ENCODE measurements around the gene IL1F10.

IL1F10 gene

DNA sequence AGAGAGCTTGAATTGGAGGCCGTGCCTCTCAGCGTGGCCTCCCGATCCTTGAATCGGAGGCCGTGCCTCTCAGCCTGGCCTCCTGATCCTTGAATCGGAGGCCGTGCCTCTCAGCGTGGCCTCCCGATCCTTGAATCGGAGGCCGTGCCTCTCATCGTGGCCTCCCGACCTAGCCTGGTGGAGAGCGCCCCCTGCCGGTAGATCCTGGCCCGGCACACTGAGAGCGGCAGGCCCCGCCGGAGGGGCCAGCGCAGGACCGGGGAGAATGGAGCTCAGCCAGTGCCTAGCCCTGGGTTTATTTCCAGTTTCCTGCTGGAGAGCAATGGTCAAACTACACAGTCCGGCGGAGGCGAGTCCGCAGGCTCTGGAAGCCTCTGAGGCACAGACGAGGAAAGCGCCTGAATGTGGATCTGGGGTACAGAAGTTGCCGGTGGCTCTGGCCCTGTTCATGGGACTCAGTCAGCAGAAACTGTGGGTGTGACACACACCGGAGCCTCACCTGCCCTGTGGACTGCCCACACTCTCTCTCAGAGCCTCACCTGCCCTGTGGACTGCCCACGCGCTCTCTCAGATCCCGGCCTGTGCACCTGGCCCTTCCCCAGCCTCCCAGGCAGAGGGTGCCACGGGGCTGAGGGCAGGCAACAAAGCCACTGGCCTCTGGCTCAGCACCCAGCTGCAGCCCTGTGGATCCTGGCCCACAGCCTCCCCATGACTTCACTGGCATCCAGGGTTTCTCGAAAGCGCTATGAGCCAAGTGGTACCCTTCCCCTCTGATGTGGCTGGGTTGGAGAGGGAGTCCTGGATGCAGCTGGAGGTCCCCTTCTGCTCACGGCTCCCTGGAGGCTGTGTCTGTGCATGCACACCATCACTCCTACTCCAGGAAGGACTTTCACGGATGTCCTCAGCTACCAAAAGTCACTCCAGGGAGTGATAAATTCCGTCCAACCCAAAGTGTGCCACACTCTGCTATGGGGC, 16.6 kb upstream of the IL1F10 start:
- Mint-ChIP-seq H3K4me1 (ENCODE audit: low read depth) (no peaks in the 10 kb centered on the region), H3K9me3 (peaks cover 35% of the 10 kb centered on the region), H3K4me3 (no peak overlapping the region), H3K27me3 (peaks cover 8% of the 10 kb centered on the region), H3K27ac (no peak overlapping the region), H3K36me3 (ENCODE audit: low read depth) (no peaks in the 10 kb centered on the region)
- intact Hi-C loops (cut with micrococcal nuclease) = no loop called here

DNA sequence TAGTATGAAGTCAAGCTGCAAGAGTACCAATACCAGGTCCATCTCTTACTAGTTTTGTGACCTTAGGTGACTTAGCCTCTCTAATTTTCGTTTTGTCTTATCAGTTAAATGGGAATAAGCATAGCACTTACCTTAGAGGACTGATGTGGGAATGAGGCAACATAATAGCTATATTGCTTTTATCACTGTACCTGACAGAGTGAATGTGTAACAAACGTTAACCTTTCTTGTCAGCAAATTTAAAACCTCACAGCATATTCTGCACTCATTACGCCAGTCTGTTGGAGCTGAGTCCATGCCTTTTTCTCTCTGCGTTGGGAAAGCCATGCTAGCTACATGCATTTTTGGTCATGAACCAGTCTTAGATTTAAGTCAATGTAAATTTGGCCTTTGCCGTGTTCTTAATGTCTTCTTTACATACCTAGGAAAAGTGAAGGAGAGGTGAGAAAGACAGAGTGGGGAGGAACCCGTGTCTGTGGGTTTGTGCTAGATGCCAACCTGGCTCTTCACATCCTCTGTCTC, 15.3 kb upstream of the IL1F10 start, which contains the start of gene IL36B:
Gene IL36B, minus strand, starts transcription at position 472 of the 522 bp plus-strand sequence.
- Mint-ChIP-seq H3K27ac (no peak within 1 kb of the TSS), H3K27me3 (peaks cover 8% of the 10 kb centered on the region), H3K4me1 (ENCODE audit: low read depth) (no peaks in the 10 kb centered on the region), H3K9me3 (peaks cover 35% of the 10 kb centered on the region), H3K36me3 (ENCODE audit: low read depth) (no peaks in the 10 kb centered on the region), H3K4me3 (no peak within 1 kb of the TSS)
- intact Hi-C loops (cut with micrococcal nuclease) = no loop called here

GRCh38 chr2:113053666-113054065, 14.1 kb upstream of the IL1F10 start:
- no peaks in the 10 kb centered on the region for H3K36me3 Mint-ChIP-seq (ENCODE audit: low read depth)
- H3K9me3 Mint-ChIP-seq = peaks cover 35% of the 10 kb centered on the region
- H3K27ac Mint-ChIP-seq = no peak overlapping the region
- no peaks in the 10 kb centered on the region for H3K4me1 Mint-ChIP-seq (ENCODE audit: low read depth)
- no peak overlapping the region for H3K4me3 Mint-ChIP-seq
- intact Hi-C loops (cut with micrococcal nuclease) = no loop called here
- H3K27me3 Mint-ChIP-seq = peaks cover 7% of the 10 kb centered on the region

DNA sequence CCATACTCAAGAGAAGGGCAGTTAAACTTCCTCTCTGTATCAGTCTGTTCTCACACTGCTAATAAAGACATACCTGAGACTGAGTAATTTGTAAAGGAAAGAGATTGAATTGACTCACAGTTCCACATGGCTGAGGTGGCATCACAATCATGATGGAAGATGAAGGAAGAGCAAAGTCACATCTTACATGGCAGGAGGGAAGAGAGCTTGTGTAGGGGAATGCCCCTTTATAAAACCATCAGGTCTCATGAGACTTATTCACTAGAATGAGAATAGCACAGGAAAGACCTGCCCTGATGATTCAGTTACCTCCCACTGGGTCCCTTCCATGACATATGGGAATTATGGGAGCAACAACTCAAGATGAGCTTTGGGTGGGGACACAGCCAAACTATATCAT, 13.7 kb upstream of the IL1F10 start:
- Mint-ChIP-seq H3K4me3 (no peak overlapping the region), H3K27me3 (peaks cover 7% of the 10 kb centered on the region), H3K9me3 (peaks cover 35% of the 10 kb centered on the region), H3K36me3 (ENCODE audit: low read depth) (no peaks in the 10 kb centered on the region), H3K27ac (no peak overlapping the region), H3K4me1 (ENCODE audit: low read depth) (no peaks in the 10 kb centered on the region)
- intact Hi-C loops (cut with micrococcal nuclease) = no loop called here

GRCh38 chr2:113056521-113056920, 11.2 kb upstream of the IL1F10 start:
- intact Hi-C loops (cut with micrococcal nuclease) = no loop called here
- Mint-ChIP-seq H3K4me1 (ENCODE audit: low read depth) (no peaks in the 10 kb centered on the region), H3K27ac (no peak overlapping the region), H3K9me3 (peaks cover 20% of the 10 kb centered on the region), H3K27me3 (peaks cover 11% of the 10 kb centered on the region), H3K4me3 (no peak overlapping the region), H3K36me3 (ENCODE audit: low read depth) (no peaks in the 10 kb centered on the region)

GRCh38 chr2:113057117-113057516, 10.7 kb upstream of the IL1F10 start:
- Mint-ChIP-seq H3K36me3 (ENCODE audit: low read depth) (no peaks in the 10 kb centered on the region), H3K27me3 (peaks cover 13% of the 10 kb centered on the region), H3K4me1 (ENCODE audit: low read depth) (no peaks in the 10 kb centered on the region), H3K27ac (no peak overlapping the region), H3K4me3 (no peak overlapping the region), H3K9me3 (peaks cover 20% of the 10 kb centered on the region)
- intact Hi-C loops (cut with micrococcal nuclease) = no loop called here

DNA sequence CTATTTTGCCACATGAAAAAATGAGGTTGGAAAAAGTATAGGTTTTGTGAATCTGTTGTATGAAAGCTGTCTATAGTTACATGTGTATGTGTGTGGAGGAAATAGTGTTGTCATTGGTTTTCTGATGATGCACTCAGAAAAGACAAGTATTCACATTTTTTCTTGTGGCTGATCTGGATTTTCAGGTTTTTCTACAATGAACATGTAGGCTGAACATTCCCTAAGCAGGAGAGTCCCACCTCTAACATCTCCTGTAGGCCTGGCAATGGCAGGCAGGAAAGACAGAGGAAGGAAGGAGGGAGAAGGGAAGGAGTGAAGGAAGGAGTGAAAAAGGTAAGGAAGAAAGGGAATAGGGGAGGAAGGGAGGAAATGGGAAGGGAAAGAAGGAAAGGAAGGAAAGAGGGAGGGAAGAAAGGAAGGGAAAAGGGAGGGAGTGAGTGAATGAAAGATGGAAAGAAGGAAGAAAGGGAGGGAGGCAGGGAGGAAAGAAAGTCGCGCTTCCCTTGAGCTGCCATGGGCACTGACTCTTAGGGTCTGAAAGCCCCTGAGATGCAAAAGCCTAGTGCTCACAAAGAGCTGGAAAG, 9.3 kb upstream of the IL1F10 start:
- intact Hi-C loops (cut with micrococcal nuclease) = no loop called here
- no peaks in the 10 kb centered on the region for H3K36me3 Mint-ChIP-seq (ENCODE audit: low read depth)
- H3K4me1 Mint-ChIP-seq (ENCODE audit: low read depth) = no peaks in the 10 kb centered on the region
- peaks cover 10% of the 10 kb centered on the region for H3K27me3 Mint-ChIP-seq
- peaks cover 20% of the 10 kb centered on the region for H3K9me3 Mint-ChIP-seq
- H3K4me3 Mint-ChIP-seq = no peak overlapping the region
- no peak overlapping the region for H3K27ac Mint-ChIP-seq

- intact Hi-C loops (cut with micrococcal nuclease) = no loop called here
- Mint-ChIP-seq H3K9me3 (peaks cover 13% of the 10 kb centered on the region), H3K27me3 (peaks cover 13% of the 10 kb centered on the region), H3K4me1 (ENCODE audit: low read depth) (no peaks in the 10 kb centered on the region), H3K4me3 (no peak within 1 kb of the TSS), H3K36me3 (ENCODE audit: low read depth) (no peaks in the 10 kb centered on the region), H3K27ac (no peak within 1 kb of the TSS)
These were observed 8.5 kb upstream of the IL1F10 start, which contains the start of gene IL36RN for GRCh38 chr2:113058998-113059960. Gene IL36RN, plus strand, starts transcription at chr2:113059198. Its CDS starts 241 bp downstream, at chr2:113059439.

- Mint-ChIP-seq H3K4me3 (no peak overlapping the region), H3K27ac (no peak overlapping the region), H3K4me1 (ENCODE audit: low read depth) (no peaks in the 10 kb centered on the region), H3K9me3 (peaks cover 2% of the 10 kb centered on the region), H3K27me3 (peaks cover 13% of the 10 kb centered on the region), H3K36me3 (ENCODE audit: low read depth) (no peaks in the 10 kb centered on the region)
- intact Hi-C loops (cut with micrococcal nuclease) = no loop called here
These were observed 7.4 kb upstream of the IL1F10 start for GRCh38 chr2:113060396-113060795.

DNA sequence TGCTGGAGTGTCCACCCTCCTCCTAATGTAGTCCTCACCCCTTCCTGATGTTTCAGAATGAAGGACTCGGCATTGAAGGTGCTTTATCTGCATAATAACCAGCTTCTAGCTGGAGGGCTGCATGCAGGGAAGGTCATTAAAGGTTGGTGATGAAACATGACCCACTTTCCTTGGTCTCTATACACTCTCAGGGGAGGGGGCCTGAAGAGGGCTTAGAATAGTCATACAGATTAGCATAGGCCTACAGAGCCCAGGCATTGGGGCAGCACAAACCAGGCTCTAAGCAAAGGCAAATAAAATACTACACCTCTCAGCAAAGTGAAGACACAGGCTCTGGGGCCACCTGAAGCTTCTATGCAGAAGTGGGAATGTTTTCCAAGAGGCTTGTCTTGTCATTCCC, 7.0 kb upstream of the IL1F10 start:
- Mint-ChIP-seq H3K4me3 (no peak overlapping the region), H3K4me1 (ENCODE audit: low read depth) (no peaks in the 10 kb centered on the region), H3K27me3 (peaks cover 13% of the 10 kb centered on the region), H3K27ac (no peak overlapping the region), H3K9me3 (no peaks in the 10 kb centered on the region), H3K36me3 (ENCODE audit: low read depth) (no peaks in the 10 kb centered on the region)
- intact Hi-C loops (cut with micrococcal nuclease) = no loop called here

GRCh38 chr2:113061241-113061640, 6.5 kb upstream of the IL1F10 start:
- no peaks in the 10 kb centered on the region for H3K9me3 Mint-ChIP-seq
- H3K4me3 Mint-ChIP-seq = no peak overlapping the region
- H3K36me3 Mint-ChIP-seq (ENCODE audit: low read depth) = no peaks in the 10 kb centered on the region
- intact Hi-C loops (cut with micrococcal nuclease) = no loop called here
- H3K27ac Mint-ChIP-seq = no peak overlapping the region
- peaks cover 13% of the 10 kb centered on the region for H3K27me3 Mint-ChIP-seq
- H3K4me1 Mint-ChIP-seq (ENCODE audit: low read depth) = no peaks in the 10 kb centered on the region

GRCh38 chr2:113061896-113062770, 5.6 kb upstream of the IL1F10 start:
- intact Hi-C loops (cut with micrococcal nuclease) = no loop called here
- Mint-ChIP-seq H3K36me3 (ENCODE audit: low read depth) (no peaks in the 10 kb centered on the region), H3K9me3 (no peaks in the 10 kb centered on the region), H3K4me1 (ENCODE audit: low read depth) (no peaks in the 10 kb centered on the region), H3K27me3 (peaks cover 15% of the 10 kb centered on the region), H3K27ac (no peak overlapping the region), H3K4me3 (no peak overlapping the region)

DNA sequence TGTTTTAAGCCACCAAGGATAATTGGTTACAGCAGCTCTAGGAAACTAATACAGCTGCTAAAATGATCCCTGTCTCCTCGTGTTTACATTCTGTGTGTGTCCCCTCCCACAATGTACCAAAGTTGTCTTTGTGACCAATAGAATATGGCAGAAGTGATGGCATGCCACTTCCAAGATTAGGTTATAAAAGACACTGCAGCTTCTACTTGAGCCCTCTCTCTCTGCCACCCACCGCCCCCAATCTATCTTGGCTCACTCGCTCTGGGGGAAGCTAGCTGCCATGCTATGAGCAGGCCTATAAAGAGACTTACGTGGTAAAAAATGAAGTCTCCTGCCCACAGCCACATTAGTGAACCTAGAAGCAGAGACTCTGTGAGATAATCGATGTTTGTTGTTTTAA, 3.5 kb upstream of the IL1F10 start:
- H3K4me3 Mint-ChIP-seq = no peak overlapping the region

More for the DNA sequence above, 3.5 kb upstream of the IL1F10 start:
- no peaks in the 10 kb centered on the region for H3K9me3 Mint-ChIP-seq
- H3K4me1 Mint-ChIP-seq (ENCODE audit: low read depth) = no peaks in the 10 kb centered on the region
- no peaks in the 10 kb centered on the region for H3K36me3 Mint-ChIP-seq (ENCODE audit: low read depth)
- no peak overlapping the region for H3K27ac Mint-ChIP-seq
- intact Hi-C loops (cut with micrococcal nuclease) = no loop called here
- H3K27me3 Mint-ChIP-seq = peaks cover 17% of the 10 kb centered on the region

Measured in dendritic cell treated with granulocyte-macrophage colony-stimulating factor and Interleukin-4, amounts not matched to agents 40 ng/mL and 50 ng/mL, for 4 days (primary cell).